ENCODE measurements around the gene FCER2. TPM values are rescaled to one million over a fixed set of nuclear protein-coding genes. Genes with fewer than 3 reads are reported as not detected.

The FCER2 gene
- total RNA-seq, 1 experiment from 2014 or later = not detected

DNA sequence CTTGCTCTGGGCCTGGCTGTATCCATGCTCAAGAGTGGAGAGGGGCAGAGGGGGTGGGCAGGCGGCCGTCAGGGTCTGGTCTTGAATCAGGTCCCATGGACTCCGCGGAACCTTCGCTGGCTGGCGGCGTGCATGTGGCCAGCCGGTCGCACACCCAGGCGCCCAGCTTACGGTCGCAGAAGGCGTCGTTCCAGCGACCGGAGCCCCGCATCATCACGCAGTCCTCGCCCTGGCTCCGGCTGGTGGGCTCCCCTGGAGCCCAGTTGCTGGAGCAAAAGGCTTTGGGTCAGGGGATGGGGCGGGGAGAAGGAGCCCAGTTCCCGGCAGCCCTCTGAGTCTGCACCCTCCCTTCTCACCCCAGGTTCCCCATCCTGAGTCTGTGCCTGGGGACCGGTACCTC, 12.8 kb downstream of the FCER2 start:
- intact Hi-C loops (cut with micrococcal nuclease) = no loop called here
- no peak overlapping the region for H3K4me2 ChIP-seq (ENCODE audit: low read length)
- BruUV-seq (replicated peaks) = no TSS peak
- no peaks in the 10 kb centered on the region for H3K9me2 ChIP-seq (replicated peaks; ENCODE audit: low read length)
- POLR2A ChIA-PET (ENCODE audit: unreplicated experiment) = no interaction called here
- DNase-seq (no peak), ATAC-seq (no peak)
- H3K4me3 ChIP-seq (ENCODE audit: low read length) = no peak overlapping the region
- H3K27ac ChIP-seq (ENCODE audit: low read length) = no peak overlapping the region
- TF ChIP-seq EZH2phosphoT487 (IDR thresholded peaks at IDR 0.05; ENCODE audit: borderline replicate concordance, low read length) (no peak), EZH2 (IDR thresholded peaks at IDR 0.05; ENCODE audit: low read length, unreplicated experiment) (no peak), CTCF (conservative IDR thresholded peaks at IDR 0.05; ENCODE audit: low read depth, low read length) (no peak)
- no peaks in the 10 kb centered on the region for H3K36me3 ChIP-seq (ENCODE audit: low read depth, low read length)
- no peaks in the 10 kb centered on the region for H3K27me3 ChIP-seq (ENCODE audit: low read length)
- no peaks in the 10 kb centered on the region for H3K4me1 ChIP-seq (ENCODE audit: insufficient read depth, low read length)
- H4K20me1 ChIP-seq (ENCODE audit: low read length) = no peaks in the 10 kb centered on the region
- H2AFZ ChIP-seq (ENCODE audit: low read length) = no peak overlapping the region
- H3K9ac ChIP-seq (ENCODE audit: low read length) = no peak overlapping the region
- CTCF ChIA-PET = no interaction called here
- no peaks in the 10 kb centered on the region for H3F3A ChIP-seq (ENCODE audit: low read length, unreplicated experiment)
- H3K79me2 ChIP-seq (ENCODE audit: low read length) = no peaks in the 10 kb centered on the region
- no peaks in the 10 kb centered on the region for H3K9me3 ChIP-seq (ENCODE audit: low read length)

DNA sequence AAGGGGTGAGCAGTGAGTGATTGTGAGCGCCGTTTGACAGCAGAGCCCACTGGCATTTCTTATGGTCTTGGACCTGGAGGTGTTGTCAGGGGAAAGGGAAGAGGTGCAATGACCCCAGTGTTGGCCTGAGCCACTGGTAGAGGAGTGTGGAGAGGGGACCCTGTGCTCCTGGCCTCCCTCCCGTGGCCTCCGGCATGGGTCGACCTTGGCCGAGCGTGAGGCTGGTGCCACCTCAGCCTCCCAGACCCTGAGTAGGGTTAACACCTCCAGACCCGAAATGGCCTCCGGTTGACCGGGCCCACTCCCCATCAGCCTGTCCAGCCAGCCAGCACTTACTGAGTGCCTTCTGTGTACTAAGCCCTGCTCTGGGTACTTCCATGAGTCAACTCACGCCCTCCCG, 14.8 kb downstream of the FCER2 start:
- Histone ChIP-seq H3K36me3 (ENCODE audit: low read depth, low read length) (0 out of 2 replicates have a peak, but pooled peaks cover 7% of the 10 kb centered on the region), H3K4me2 (ENCODE audit: low read length) (no peak overlapping the region), H3K4me1 (ENCODE audit: insufficient read depth, low read length) (no peaks in the 10 kb centered on the region), H3K9me2 (replicated peaks; ENCODE audit: low read length) (no peaks in the 10 kb centered on the region), H2AFZ (ENCODE audit: low read length) (no peak overlapping the region), H3K79me2 (ENCODE audit: low read length) (peaks cover 5% of the 10 kb centered on the region), H4K20me1 (ENCODE audit: low read length) (no peaks in the 10 kb centered on the region), H3F3A (ENCODE audit: low read length, unreplicated experiment) (no peaks in the 10 kb centered on the region), H3K9ac (ENCODE audit: low read length) (no peak overlapping the region), H3K27me3 (ENCODE audit: low read length) (no peaks in the 10 kb centered on the region), H3K27ac (ENCODE audit: low read length) (no peak overlapping the region), H3K9me3 (ENCODE audit: low read length) (no peaks in the 10 kb centered on the region), H3K4me3 (ENCODE audit: low read length) (no peak overlapping the region)
- no peak; the same call in 1 of the 2 replicates for ATAC-seq
- ChIA-PET POLR2A (ENCODE audit: unreplicated experiment) (interaction anchor here (0.6 kb wide), 1 partner anchor 18 kb away, joined by 3 read pairs; no protein-coding TSS in a partner anchor), CTCF (interaction anchor here (0.6 kb wide), 1 partner anchor 215 kb away, joined by 3 read pairs; no protein-coding TSS in a partner anchor)
- intact Hi-C loops (cut with micrococcal nuclease) = no loop called here
- BruUV-seq (replicated peaks) = no TSS peak
- TF ChIP-seq EZH2phosphoT487 (IDR thresholded peaks at IDR 0.05; ENCODE audit: borderline replicate concordance, low read length) (no peak), EZH2 (IDR thresholded peaks at IDR 0.05; ENCODE audit: low read length, unreplicated experiment) (no peak), CTCF (conservative IDR thresholded peaks at IDR 0.05; ENCODE audit: low read depth, low read length) (no peak)
- no peak for DNase-seq

- no peaks in the 10 kb centered on the region for H3F3A ChIP-seq (ENCODE audit: low read length, unreplicated experiment)
- CTCF ChIA-PET = no interaction called here
- no peaks in the 10 kb centered on the region for H3K9me2 ChIP-seq (replicated peaks; ENCODE audit: low read length)
- TF ChIP-seq EZH2phosphoT487 (IDR thresholded peaks at IDR 0.05; ENCODE audit: borderline replicate concordance, low read length) (no peak), EZH2 (IDR thresholded peaks at IDR 0.05; ENCODE audit: low read length, unreplicated experiment) (no peak), CTCF (conservative IDR thresholded peaks at IDR 0.05; ENCODE audit: low read depth, low read length) (no peak)
- H3K27me3 ChIP-seq (ENCODE audit: low read length) = no peaks in the 10 kb centered on the region
- H3K4me2 ChIP-seq (ENCODE audit: low read length) = no peak overlapping the region
- H2AFZ ChIP-seq (ENCODE audit: low read length) = no peak overlapping the region
- POLR2A ChIA-PET (ENCODE audit: unreplicated experiment) = no interaction called here
- no peak for DNase-seq
- H3K4me3 ChIP-seq (ENCODE audit: low read length) = no peak overlapping the region
- no peak for ATAC-seq
- H4K20me1 ChIP-seq (ENCODE audit: low read length) = no peaks in the 10 kb centered on the region
- H3K9me3 ChIP-seq (ENCODE audit: low read length) = no peaks in the 10 kb centered on the region
- 0 out of 2 replicates have a peak, but pooled peaks cover 10% of the 10 kb centered on the region for H3K36me3 ChIP-seq (ENCODE audit: low read depth, low read length)
- no peak overlapping the region for H3K9ac ChIP-seq (ENCODE audit: low read length)
- BruUV-seq (replicated peaks) = no TSS peak
- intact Hi-C loops (cut with micrococcal nuclease) = no loop called here
- H3K79me2 ChIP-seq (ENCODE audit: low read length) = peaks cover 19% of the 10 kb centered on the region
- peaks cover 7% of the 10 kb centered on the region; the same call in 1 of the 2 replicates for H3K4me1 ChIP-seq (ENCODE audit: insufficient read depth, low read length)
- no peak overlapping the region for H3K27ac ChIP-seq (ENCODE audit: low read length)
Observed at GRCh38 chr19:7685546-7686445, 16.1 kb downstream of the FCER2 start.

Measured in PC-3 (cell line).